GM18508 (cell line): Measurements from ENCODE around the gene ARL5A.

ENCODE experiments used
- ATAC-seq: cut with Tn5 transposase; IDR thresholded peaks from one replicate; pipeline ENCODE4 v1.9.1; 2021; ENCODE audit warnings: moderate number of reproducible peaks; ENCODE audit not compliant: insufficient read depth, unreplicated experiment

ARL5A gene

GRCh38 chr2:151841047-151841424 is 12.8 kb upstream of the ARL5A start:
- ATAC-seq = no peak

DNA sequence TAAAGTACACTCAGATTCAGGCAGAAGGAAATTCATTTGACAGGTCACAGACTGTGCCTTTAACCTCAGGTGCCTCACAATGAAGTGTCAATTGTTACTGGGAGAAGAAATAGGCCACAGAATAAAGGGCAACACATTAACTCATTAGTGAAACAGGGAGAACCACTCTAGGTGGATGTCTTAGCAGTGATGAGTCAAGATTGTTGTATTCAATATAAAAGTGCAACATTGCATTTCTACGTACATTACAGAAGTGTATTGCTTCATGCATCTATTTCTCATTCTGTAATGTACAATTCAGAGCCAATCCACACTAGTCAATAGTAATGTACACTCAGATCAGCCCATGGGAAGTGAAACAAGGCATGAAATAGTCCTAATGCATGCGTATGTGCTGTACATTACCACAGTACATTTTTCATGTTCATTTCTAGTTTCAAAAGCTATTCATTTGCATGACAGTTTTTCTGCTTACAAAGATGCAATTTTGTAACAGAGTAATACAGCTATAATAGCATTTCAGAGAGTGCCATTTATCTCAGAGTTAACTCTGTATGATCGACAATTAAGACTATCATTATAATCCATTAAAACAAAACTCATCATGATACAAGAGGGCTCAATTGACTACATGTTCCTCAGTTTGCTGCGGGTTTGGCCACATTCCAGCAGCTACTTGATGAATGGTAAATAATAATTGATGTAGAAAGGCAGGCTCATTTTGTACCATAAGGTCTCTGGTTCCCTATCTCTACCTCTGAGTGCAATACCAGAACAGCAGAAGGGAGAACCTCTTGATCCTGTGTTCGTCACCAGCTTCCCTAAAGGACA is 12.2 kb upstream of the ARL5A start:
- ATAC-seq = peak; percentile 98

GRCh38 chr2:151837926-151838325 is 9.7 kb upstream of the ARL5A start:
- ATAC-seq = no peak

DNA sequence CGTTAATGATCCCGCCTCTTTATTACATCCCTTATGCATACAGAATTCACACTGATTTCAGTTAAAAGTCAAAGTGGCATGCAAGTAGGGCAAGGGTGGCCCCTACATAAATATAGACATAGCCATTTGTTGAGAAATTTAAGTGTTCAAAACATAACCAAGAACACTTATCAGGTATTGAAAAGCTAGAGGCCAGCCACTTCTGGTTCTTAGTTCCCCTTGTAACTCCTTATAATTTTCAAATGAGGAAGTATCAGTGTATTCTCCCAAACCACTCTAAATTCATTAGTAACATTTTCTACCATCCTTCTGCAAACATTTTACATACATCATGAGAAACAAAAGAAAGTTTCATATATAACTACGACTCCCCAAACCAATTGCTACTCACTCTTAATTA is 5.8 kb upstream of the ARL5A start:
- no peak for ATAC-seq

DNA sequence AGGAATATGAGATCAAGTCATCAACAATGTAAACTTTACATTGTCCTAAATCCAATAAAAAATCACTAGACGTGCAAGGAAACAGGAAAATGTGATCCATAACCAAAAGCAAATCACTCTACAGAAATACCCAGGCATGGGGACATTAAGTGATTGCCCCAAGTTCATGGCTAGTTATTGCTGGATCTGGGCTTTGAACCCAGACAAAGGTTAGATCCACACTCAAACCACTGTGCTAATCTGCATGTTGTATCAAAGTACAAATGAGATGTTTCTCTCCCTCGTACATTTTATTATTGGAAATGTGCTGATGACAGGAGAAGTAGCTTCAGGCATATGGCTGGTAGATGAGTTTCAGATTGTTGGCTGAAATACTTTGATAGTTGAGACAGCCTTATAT is 2.7 kb upstream of the ARL5A start:
- ATAC-seq = no peak

GRCh38 chr2:151828890-151829324 is 686 bp upstream of the ARL5A start:
- no peak for ATAC-seq

- peak; percentile 2 for ATAC-seq
These were observed 568 bp downstream of the ARL5A start for GRCh38 chr2:151827564-151828142.

DNA sequence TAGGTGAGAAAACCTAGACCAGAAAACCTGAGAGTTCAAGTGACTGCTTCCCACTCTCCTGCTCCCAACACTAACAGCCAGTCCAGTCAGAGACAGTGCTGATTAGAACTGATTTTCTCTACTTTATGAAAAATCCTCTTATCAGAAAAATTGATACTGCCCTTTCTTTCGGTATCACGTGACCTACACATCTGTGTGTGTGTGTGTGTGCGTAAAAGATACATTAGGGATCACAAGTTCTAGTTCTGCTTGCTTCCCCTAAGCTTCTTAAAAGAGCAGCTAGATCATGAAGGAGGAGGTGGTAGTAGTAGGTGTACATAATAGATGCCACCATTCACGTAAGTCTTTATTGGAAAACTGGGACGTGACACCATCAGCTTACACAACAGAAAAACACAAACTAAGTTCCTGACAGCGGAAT is 1.5 kb downstream of the ARL5A start:
- no peak for ATAC-seq

DNA sequence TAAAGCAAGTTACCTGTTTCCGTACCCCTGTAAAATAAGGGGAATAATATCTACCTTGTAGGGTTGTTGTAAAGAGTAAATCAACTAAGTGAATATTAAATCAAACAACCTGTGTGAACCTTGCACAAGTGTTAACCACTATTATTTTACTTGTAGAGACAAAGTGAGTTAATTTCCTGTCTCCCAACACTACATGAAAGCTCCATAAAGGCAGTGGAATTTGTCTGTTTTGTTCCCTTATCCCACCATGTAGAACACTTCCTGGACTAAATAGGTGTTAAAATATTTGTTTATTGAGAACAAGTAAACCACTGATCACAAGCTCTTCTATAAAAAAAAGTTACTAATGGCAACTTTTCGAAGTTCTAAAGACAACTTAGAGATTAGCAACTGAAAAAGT is 3.3 kb downstream of the ARL5A start:
- no peak for ATAC-seq

GRCh38 chr2:151823651-151824050 is 4.6 kb downstream of the ARL5A start:
- no peak for ATAC-seq

DNA sequence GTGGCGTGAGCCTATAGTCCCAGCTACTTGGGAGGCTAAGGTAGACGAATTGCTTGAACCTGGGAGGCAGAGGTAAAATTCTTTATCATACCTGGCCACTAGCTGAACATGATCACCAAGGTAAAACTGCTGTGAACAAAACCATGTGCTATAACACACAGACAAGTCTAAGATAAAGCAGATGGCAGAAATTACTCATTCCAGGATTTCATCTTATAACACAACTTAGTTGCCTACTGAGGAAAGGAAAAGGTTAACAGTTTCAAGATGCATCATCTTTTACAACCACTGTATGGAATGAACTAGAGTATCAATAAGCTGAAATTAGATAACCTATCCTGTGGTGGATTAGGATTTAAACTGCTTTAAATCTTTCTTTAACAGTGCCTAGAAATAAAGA is 8.3 kb downstream of the ARL5A start:
- ATAC-seq = peak; percentile 85

- ATAC-seq = no peak
These were observed 10.3 kb downstream of the ARL5A start for GRCh38 chr2:151817929-151818328.

- ATAC-seq = no peak
These were observed 11.4 kb downstream of the ARL5A start for GRCh38 chr2:151816843-151817242.

GRCh38 chr2:151815821-151816489 is 12.3 kb downstream of the ARL5A start:
- ATAC-seq = no peak

GRCh38 chr2:151810489-151810888 is 17.7 kb downstream of the ARL5A start:
- ATAC-seq = no peak

DNA sequence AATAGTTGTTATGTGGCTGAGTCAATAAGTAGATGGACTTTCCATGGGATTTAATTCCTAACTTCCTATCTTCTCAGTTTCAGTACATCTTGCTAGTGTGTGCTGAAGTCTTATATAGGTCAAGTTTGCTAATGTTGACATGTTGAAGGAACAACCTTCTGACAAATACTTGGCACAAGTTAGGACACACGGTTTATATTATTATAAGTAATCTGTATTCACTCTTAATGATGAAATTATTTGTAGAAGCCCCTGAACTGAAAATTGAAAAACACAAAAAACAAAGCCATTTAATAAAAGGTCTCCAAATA is 19.2 kb downstream of the ARL5A start:
- ATAC-seq = no peak

- ATAC-seq = no peak
These were observed 19.8 kb downstream of the ARL5A start for GRCh38 chr2:151808258-151809072.

DNA sequence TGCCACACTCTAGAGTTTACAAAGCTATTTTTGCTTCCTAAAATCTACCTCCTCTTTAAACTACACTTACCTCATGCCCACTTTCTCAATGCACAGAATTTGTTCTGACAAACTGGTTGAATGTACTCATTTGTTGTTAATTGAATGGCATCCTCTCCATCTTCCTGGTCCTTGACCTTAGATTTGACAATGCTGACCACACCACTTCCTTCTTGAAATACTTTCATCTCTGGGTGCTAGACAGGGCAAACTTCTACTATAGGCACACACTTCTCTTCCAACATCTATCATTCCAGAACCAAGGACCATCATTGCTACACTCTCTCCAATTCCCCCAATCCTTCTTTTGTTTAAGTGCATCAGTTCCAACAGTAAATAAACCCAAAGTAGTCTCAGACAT is 22.3 kb downstream of the ARL5A start:
- no peak for ATAC-seq

DNA sequence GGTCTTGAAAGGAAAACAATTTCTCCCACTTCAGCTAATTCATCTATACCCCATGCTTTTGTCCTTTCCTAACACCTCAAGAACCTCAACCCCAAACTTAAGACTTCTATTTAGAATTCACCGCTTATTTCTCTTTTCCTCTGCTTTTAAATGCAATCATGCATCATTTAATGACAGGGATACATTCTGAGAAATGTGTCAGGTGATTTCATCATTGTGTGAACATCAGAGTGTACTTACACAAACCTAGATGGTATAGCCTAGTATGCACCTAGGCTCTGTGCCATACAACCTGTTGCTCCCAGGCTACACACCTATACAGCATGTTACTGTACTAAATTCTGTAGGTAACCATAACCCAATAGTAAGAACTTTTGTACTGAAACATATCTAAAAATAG is 22.9 kb downstream of the ARL5A start:
- ATAC-seq = no peak

- ATAC-seq = no peak
These were observed 24.4 kb downstream of the ARL5A start for GRCh38 chr2:151803811-151804210.

DNA sequence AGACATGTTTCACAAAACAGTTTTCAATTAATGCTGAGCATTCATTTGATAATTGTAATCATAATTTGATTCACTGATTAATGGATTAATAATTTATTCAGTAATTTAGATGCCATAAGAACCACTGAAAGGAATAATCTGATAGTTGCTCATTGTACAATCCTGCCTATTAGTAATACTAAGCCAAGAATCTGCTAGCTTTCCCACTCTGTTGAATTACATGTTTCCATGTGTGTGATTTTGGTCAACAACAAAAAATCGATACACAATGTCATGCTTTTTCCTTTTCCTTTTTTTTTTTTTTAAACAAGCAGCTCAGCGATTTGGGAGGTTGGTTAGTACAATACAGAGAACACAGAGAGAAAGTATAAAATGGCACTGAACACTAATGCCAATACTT is 25.9 kb downstream of the ARL5A start:
- no peak for ATAC-seq
